SK-N-SH treated with all-trans-retinoic acid at 6 μM for 48 hours (cell line): ENCODE results near the gene FLAD1.

Source experiments
- ATAC-seq: fragments of 200-7000 bp; cut with Tn5 transposase; 3 replicates; pipeline ENCODE4 v1.9.1; 2020; ENCODE audit warnings: mild to moderate bottlenecking, moderate library complexity
- BACH2 ChIP-seq: fragments of 250-450 bp; sonication (Bioruptor Pico); IDR thresholded peaks from 2 replicates; pipeline ENCODE4 v1.9.0; 2021; ENCODE audit warnings: mild to moderate bottlenecking, borderline replicate concordance
- CSDC2 ChIP-seq: fragments of 250-450 bp; sonication (Bioruptor Pico); IDR thresholded peaks from 2 replicates; pipeline ENCODE4 v1.5.0; 2020; ENCODE audit warnings: mild to moderate bottlenecking, moderate library complexity
- GLIS3 ChIP-seq: fragments of 250-450 bp; sonication (Bioruptor Pico); IDR thresholded peaks from 2 replicates; pipeline ENCODE4 v1.5.0; 2020; ENCODE audit warnings: mild to moderate bottlenecking, moderate library complexity
- ISL1 ChIP-seq: fragments of 250-450 bp; sonication (Bioruptor Pico); IDR thresholded peaks from 2 replicates; pipeline ENCODE4 v2.1.2; 2022; ENCODE audit warnings: mild to moderate bottlenecking, moderate library complexity
- OSR1 ChIP-seq: fragments of 250-450 bp; sonication (Bioruptor Pico); IDR thresholded peaks from 2 replicates; pipeline ENCODE4 v1.8.0; 2022; ENCODE audit warnings: moderate library complexity, mild to moderate bottlenecking, inconsistent platforms
- POU6F1 ChIP-seq: fragments of 250-450 bp; sonication (Bioruptor Pico); IDR thresholded peaks from 2 replicates; pipeline ENCODE4 v1.8.0; 2021; ENCODE audit warnings: low read depth, mild to moderate bottlenecking, moderate library complexity, borderline replicate concordance
- RARB ChIP-seq: fragments of 250-450 bp; sonication (Bioruptor Pico); IDR thresholded peaks from 2 replicates; pipeline ENCODE4 v1.8.0; 2021; ENCODE audit warnings: mild to moderate bottlenecking, moderate library complexity
- SNAI2 ChIP-seq: fragments of 250-450 bp; sonication (Bioruptor Pico); IDR thresholded peaks from 2 replicates; pipeline ENCODE4 v1.5.0; 2020; ENCODE audit warnings: mild to moderate bottlenecking, moderate library complexity
- TOX ChIP-seq: fragments of 250-450 bp; sonication (Bioruptor Pico); IDR thresholded peaks from 2 replicates; pipeline ENCODE4 v1.8.0; 2021; ENCODE audit warnings: mild to moderate bottlenecking, moderate library complexity, borderline replicate concordance
- ZC3H10 ChIP-seq: fragments of 250-450 bp; sonication (Bioruptor Pico); IDR thresholded peaks from 2 replicates; pipeline ENCODE4 v1.5.1; 2021; ENCODE audit warnings: mild to moderate bottlenecking, moderate library complexity
- ZFP3 ChIP-seq: fragments of 250-450 bp; sonication (Bioruptor Pico); IDR thresholded peaks from 2 replicates; pipeline ENCODE4 v1.5.0; 2020; ENCODE audit warnings: mild to moderate bottlenecking, moderate library complexity
- ZFP30 ChIP-seq: fragments of 450-650 bp; formaldehyde crosslinking; IDR thresholded peaks from 2 replicates; pipeline ENCODE4 v1.5.0; 2022; ENCODE audit warnings: mild to moderate bottlenecking, moderate library complexity
- ZNF70 ChIP-seq: fragments of 450-650 bp; formaldehyde crosslinking; IDR thresholded peaks from 2 replicates; pipeline ENCODE4 v1.5.0; 2020; ENCODE audit warnings: mild to moderate bottlenecking, moderate library complexity
- ZNF8 ChIP-seq: fragments of 450-650 bp; formaldehyde crosslinking; IDR thresholded peaks from 2 replicates; pipeline ENCODE4 v1.5.0; 2020; ENCODE audit warnings: mild to moderate bottlenecking, moderate library complexity
- TF ChIP-seq, protein P1 (sequence below): fragments of 250-450 bp; sonication (Bioruptor Pico); IDR thresholded peaks from 2 replicates; pipeline ENCODE4 v1.5.1; 2020; ENCODE audit warnings: low read depth, mild to moderate bottlenecking, moderate library complexity
- TF ChIP-seq, protein P2 (sequence below): fragments of 250-450 bp; sonication (Bioruptor Pico); IDR thresholded peaks from 2 replicates; pipeline ENCODE4 v1.8.0; 2020; ENCODE audit warnings: mild to moderate bottlenecking, moderate library complexity, borderline replicate concordance
- TF ChIP-seq, protein P3 (sequence below): fragments of 250-450 bp; sonication (Bioruptor Pico); IDR thresholded peaks from 2 replicates; pipeline ENCODE4 v1.5.0; 2020; ENCODE audit warnings: mild to moderate bottlenecking, moderate library complexity

The FLAD1 gene

GRCh38 chr1:154938604-154939399, 44.3 kb upstream of the FLAD1 start:
- TF ChIP-seq, protein P1, sequence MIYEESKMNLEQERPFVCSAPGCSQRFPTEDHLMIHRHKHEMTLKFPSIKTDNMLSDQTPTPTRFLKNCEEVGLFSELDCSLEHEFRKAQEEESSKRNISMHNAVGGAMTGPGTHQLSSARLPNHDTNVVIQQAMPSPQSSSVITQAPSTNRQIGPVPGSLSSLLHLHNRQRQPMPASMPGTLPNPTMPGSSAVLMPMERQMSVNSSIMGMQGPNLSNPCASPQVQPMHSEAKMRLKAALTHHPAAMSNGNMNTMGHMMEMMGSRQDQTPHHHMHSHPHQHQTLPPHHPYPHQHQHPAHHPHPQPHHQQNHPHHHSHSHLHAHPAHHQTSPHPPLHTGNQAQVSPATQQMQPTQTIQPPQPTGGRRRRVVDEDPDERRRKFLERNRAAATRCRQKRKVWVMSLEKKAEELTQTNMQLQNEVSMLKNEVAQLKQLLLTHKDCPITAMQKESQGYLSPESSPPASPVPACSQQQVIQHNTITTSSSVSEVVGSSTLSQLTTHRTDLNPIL = no peak
- TF ChIP-seq, protein P2, sequence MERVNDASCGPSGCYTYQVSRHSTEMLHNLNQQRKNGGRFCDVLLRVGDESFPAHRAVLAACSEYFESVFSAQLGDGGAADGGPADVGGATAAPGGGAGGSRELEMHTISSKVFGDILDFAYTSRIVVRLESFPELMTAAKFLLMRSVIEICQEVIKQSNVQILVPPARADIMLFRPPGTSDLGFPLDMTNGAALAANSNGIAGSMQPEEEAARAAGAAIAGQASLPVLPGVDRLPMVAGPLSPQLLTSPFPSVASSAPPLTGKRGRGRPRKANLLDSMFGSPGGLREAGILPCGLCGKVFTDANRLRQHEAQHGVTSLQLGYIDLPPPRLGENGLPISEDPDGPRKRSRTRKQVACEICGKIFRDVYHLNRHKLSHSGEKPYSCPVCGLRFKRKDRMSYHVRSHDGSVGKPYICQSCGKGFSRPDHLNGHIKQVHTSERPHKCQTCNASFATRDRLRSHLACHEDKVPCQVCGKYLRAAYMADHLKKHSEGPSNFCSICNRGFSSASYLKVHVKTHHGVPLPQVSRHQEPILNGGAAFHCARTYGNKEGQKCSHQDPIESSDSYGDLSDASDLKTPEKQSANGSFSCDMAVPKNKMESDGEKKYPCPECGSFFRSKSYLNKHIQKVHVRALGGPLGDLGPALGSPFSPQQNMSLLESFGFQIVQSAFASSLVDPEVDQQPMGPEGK (CRISPR knock-in tag) = no peak
- TF ChIP-seq ZC3H10 (CRISPR knock-in tag) (no peak), RARB (CRISPR knock-in tag) (no peak), ISL1 (CRISPR knock-in tag) (no peak), POU6F1 (no peak), SNAI2 (CRISPR knock-in tag) (no peak), TOX (CRISPR knock-in tag) (no peak), BACH2 (CRISPR knock-in tag) (no peak), ZNF70 (CRISPR knock-in tag) (no peak), ZNF8 (CRISPR knock-in tag) (no peak), OSR1 (CRISPR knock-in tag) (no peak), CSDC2 (no peak)
- TF ChIP-seq, protein P3, sequence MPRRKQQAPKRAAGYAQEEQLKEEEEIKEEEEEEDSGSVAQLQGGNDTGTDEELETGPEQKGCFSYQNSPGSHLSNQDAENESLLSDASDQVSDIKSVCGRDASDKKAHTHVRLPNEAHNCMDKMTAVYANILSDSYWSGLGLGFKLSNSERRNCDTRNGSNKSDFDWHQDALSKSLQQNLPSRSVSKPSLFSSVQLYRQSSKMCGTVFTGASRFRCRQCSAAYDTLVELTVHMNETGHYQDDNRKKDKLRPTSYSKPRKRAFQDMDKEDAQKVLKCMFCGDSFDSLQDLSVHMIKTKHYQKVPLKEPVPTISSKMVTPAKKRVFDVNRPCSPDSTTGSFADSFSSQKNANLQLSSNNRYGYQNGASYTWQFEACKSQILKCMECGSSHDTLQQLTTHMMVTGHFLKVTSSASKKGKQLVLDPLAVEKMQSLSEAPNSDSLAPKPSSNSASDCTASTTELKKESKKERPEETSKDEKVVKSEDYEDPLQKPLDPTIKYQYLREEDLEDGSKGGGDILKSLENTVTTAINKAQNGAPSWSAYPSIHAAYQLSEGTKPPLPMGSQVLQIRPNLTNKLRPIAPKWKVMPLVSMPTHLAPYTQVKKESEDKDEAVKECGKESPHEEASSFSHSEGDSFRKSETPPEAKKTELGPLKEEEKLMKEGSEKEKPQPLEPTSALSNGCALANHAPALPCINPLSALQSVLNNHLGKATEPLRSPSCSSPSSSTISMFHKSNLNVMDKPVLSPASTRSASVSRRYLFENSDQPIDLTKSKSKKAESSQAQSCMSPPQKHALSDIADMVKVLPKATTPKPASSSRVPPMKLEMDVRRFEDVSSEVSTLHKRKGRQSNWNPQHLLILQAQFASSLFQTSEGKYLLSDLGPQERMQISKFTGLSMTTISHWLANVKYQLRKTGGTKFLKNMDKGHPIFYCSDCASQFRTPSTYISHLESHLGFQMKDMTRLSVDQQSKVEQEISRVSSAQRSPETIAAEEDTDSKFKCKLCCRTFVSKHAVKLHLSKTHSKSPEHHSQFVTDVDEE (CRISPR knock-in tag) = no peak
- no peak for ATAC-seq

DNA sequence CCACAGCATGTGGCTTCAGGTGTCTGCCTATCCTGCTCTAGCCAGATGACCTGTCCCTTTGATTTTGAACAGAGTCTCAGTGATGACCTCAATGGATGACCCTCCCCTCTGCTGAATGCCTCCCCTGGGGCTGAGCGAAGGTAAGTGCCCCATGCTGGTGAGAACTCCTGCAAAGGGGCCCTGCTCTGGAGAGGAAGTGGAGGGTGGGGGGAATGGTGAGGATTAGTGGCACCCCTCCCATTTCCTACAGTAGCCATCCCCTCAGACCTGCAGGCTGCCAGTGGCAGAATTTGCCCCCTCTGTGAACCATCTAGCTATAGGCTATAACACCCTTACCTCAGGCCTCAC, 43.0 kb upstream of the FLAD1 start:
- TF ChIP-seq, protein P3 (CRISPR knock-in tag) = no peak
- TF ChIP-seq CSDC2 (no peak), GLIS3 (CRISPR knock-in tag) (no peak), POU6F1 (no peak), ZFP3 (CRISPR knock-in tag) (no peak), SNAI2 (CRISPR knock-in tag) (no peak), ZFP30 (CRISPR knock-in tag) (no peak)
- ATAC-seq = no peak
